ENCODE measurements around the gene LY6G6C.
A peak's percentile ranks its signal among the peaks of the same experiment; 100 is the strongest.

Gene LY6G6C

DNA sequence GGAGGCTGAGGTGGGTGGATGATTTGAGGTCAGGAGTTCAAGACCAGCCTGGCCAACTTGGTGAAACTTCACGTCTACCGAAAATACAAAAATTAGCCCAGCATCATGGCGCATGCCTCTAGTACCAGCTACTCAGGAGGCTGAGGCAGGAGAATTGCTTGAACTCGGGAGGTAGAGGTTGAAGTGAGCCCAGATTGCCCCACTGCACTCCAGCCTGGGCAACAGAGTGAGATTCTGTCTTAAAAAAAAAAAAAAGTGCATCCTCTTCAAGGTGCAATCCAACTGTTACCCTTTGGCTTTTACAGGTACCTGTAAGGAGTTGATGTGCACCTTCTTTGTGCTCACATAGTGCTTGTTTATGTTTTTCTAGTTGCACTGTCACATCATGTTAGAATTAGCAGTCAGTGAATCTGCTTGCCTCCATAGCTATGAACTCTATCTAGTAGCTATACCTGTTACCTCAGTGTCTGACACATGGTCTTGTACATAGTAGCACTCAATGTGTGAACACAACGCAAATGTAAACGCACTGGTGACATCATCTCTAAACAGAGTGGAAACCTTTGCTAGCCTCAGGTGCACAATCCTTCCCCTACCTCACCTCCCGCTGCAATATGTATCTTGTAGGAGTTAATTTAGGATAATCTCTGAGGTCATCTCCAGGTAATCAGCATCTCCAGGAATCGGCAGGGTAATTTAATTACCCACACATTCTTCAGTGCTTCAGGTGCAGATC is 27.9 kb upstream of the LY6G6C start:
- POLR2A ChIA-PET = no interaction called here

GRCh38 chr6:31744422-31744821 is 22.9 kb upstream of the LY6G6C start:
- no peak for TF ChIP-seq CTCF (IDR thresholded peaks at IDR 0.05; ENCODE audit: insufficient read depth, low read length, missing control alignments)
- DNase-seq (ENCODE audit: low read depth, low spot score) = no peak
- POLR2A ChIA-PET = no interaction called here
- no peak overlapping the region for H3K4me3 ChIP-seq (ENCODE audit: low read depth, low read length)
- CTCF ChIA-PET = interaction anchor here (1.4 kb wide), 1 partner anchor 86 kb away, joined by 3 read pairs; no protein-coding TSS in a partner anchor

More for the DNA sequence above, 27.9 kb upstream of the LY6G6C start:
- no peak overlapping the region for H3K4me3 ChIP-seq (ENCODE audit: low read depth, low read length)
- no peak for DNase-seq (ENCODE audit: low read depth, low spot score)
- TF ChIP-seq CTCF (IDR thresholded peaks at IDR 0.05; ENCODE audit: insufficient read depth, low read length, missing control alignments) = no peak
- CTCF ChIA-PET = interaction anchor here (0.8 to 4.1 kb wide), 4 partner anchors 10 to 42 kb away, joined by 3 to 21 read pairs (median 4); partner anchors contain the start of gene MSH5

- H3K4me3 ChIP-seq (ENCODE audit: low read depth, low read length) = no peak overlapping the region
- TF ChIP-seq CTCF (IDR thresholded peaks at IDR 0.05; ENCODE audit: insufficient read depth, low read length, missing control alignments) = no peak
- POLR2A ChIA-PET = no interaction called here
- DNase-seq (ENCODE audit: low read depth, low spot score) = no peak
- CTCF ChIA-PET = interaction anchor here (3.5 kb wide), 1 partner anchor 27 kb away, joined by 14 read pairs; no protein-coding TSS in a partner anchor
Observed at GRCh38 chr6:31742894-31743293, 21.3 kb upstream of the LY6G6C start.

DNA sequence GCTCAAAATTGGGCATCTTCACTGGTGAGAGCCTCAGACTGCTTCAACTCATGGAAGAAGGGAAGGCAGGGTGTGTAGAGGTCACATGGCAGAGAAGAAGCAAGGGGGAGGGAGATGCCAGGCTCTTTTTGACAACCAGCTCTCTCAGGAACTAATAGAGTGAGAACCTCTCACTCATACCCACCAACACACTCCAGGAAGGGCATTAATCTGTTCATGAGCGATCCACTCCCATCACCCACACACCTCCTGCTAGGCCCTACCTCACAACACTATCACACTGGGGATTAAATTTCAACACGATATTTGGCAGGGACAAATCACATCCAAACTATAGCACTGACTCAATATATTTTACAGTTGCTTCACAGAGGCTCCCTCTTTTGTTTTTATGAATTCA is 20.3 kb upstream of the LY6G6C start:
- H3K4me3 ChIP-seq (ENCODE audit: low read depth, low read length) = no peak overlapping the region
- DNase-seq (ENCODE audit: low read depth, low spot score) = no peak
- CTCF ChIA-PET = interaction anchor here (0.7 to 3.5 kb wide), 3 partner anchors 26 to 122 kb away, joined by 3 to 14 read pairs (median 3); no protein-coding TSS in a partner anchor
- POLR2A ChIA-PET = no interaction called here
- TF ChIP-seq CTCF (IDR thresholded peaks at IDR 0.05; ENCODE audit: insufficient read depth, low read length, missing control alignments) = no peak

DNA sequence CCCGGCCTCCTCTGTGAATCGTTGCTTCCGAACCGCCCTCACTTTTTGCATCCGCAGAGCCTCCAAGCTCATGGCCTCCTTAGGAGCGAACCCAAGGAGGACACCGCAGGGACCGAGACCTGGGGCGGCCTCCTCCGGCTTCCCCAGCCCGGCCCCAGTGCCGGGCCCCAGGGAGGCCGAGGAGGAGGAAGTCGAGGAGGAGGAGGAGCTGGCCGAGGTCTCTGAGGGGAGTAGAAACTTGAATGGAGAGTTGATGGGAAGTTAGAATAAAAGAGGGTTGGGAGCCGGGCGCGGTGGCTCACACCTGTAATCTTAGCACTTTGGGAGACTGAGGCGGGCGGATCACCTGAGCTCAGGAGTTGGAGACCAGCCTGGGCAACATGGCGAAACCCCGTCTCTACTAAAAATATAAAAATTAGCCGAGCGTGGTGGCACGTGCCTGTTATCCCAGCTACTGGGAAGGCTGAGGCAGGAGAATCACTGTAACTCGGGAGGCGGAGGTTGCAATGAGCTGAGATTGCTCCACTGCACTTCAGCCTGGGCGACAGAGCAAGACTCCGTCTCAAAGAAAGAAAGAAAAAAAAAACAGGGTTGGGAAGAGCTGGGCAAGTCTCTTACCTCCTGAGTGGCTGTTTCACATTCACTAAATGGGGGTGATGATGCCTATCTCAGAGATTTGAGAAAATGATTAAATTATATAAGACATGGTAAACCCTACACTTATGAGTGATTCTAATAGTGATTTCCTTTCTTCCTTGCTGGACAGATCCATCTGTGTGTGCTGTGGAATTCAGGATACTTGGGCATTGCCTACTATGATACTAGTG is 19.1 kb upstream of the LY6G6C start:
- H3K4me3 ChIP-seq (ENCODE audit: low read depth, low read length) = peak overlapping the region; percentile 95
- no peak for TF ChIP-seq CTCF (IDR thresholded peaks at IDR 0.05; ENCODE audit: insufficient read depth, low read length, missing control alignments)
- no peak for DNase-seq (ENCODE audit: low read depth, low spot score)
- CTCF ChIA-PET = interaction anchor here (0.7 to 4.7 kb wide), 9 partner anchors 9 to 307 kb away, joined by 3 to 24 read pairs (median 3); partner anchors contain the start of genes DDAH2, LSM2 and VARS1
- POLR2A ChIA-PET = interaction anchor here (0.8 to 2.4 kb wide), 5 partner anchors 12 to 90 kb away, joined by 3 to 15 read pairs (median 4); partner anchors contain the start of gene HSPA1B

Data from AG04449 (cell line).